Liver (tissue), 9 donors: ENCODE measurements around the gene POLR3G. TPM values are rescaled to one million over a fixed set of nuclear protein-coding genes. Genes with fewer than 3 reads are reported as not detected.
A peak's percentile ranks its signal among the peaks of the same experiment; 100 is the strongest.

ENCODE experiments used
- DNase-seq: peaks from one replicate; pipeline ENCODE4 v3.0.0-alpha.2; 2017; ENCODE audit warnings: low spot score
- H3K27ac ChIP-seq, 2 donors: one replicate each; pipeline ENCODE4 v1.7.0; 2013; ENCODE audit warnings: inconsistent platforms in 2 of 2, low read length in 2 of 2, control low read depth in 1 of 2, low read depth in 1 of 2, mild to moderate bottlenecking in 1 of 2
- H3K27me3 ChIP-seq, 4 donors: one replicate each; pipeline versions ENCODE4 v1.6.1 to v1.7.0; 2013; ENCODE audit warnings: low read length in 3 of 4, inconsistent platforms in 1 of 4, mild to moderate bottlenecking in 1 of 4, moderate library complexity in 1 of 4; ENCODE audit not compliant: control insufficient read depth in 4 of 4, insufficient read depth in 4 of 4
- H3K36me3 ChIP-seq, 4 donors: one replicate each; pipeline versions ENCODE4 v1.6.1 to v1.7.0; 2013; ENCODE audit warnings: low read length in 3 of 4, mild to moderate bottlenecking in 3 of 4, low read depth in 1 of 4, moderate library complexity in 1 of 4; ENCODE audit not compliant: control insufficient read depth in 4 of 4, insufficient read depth in 3 of 4
- H3K4me1 ChIP-seq, 4 donors: one replicate each; pipeline versions ENCODE4 v1.6.1 to v1.7.0; 2013; ENCODE audit warnings: low read length in 3 of 4, mild to moderate bottlenecking in 3 of 4, moderate library complexity in 1 of 4; ENCODE audit not compliant: control insufficient read depth in 4 of 4, insufficient read depth in 4 of 4
- H3K4me3 ChIP-seq, 3 donors: one replicate each; pipeline versions ENCODE4 v1.6.1 to v1.7.0; 2013; ENCODE audit warnings: low read length in 3 of 3, control low read depth in 1 of 3, low read depth in 1 of 3, mild to moderate bottlenecking in 1 of 3
- H3K9ac ChIP-seq, 2 donors: one replicate each; pipeline ENCODE4 v1.7.0; 2013; ENCODE audit warnings: low read length in 2 of 2, mild to moderate bottlenecking in 2 of 2, moderate library complexity in 2 of 2, control low read depth in 1 of 2, low read depth in 1 of 2
- H3K9me3 ChIP-seq, 4 donors: one replicate each; pipeline versions ENCODE4 v1.6.1 to v1.7.0; 2013; ENCODE audit warnings: low read length in 3 of 4; ENCODE audit not compliant: control insufficient read depth in 4 of 4
- ATF3 ChIP-seq: IDR thresholded peaks from 2 replicates; pipeline ENCODE4 v1.6.1; 2016; ENCODE audit warnings: antibody characterized with exemption
- EGR1 ChIP-seq, 2 donors: IDR thresholded peaks; 2 replicates each; pipeline ENCODE4 v1.6.1; 2016 to 2018; ENCODE audit warnings: antibody characterized with exemption in 2 of 2, low read depth in 2 of 2
- FOXA1 ChIP-seq: IDR thresholded peaks from 2 replicates; pipeline ENCODE4 v1.6.1; 2016; ENCODE audit warnings: antibody characterized with exemption
- FOXA2 ChIP-seq: IDR thresholded peaks from 2 replicates; pipeline ENCODE4 v1.6.1; 2016; ENCODE audit warnings: antibody characterized with exemption
- GABPA ChIP-seq, 2 donors: IDR thresholded peaks in 1 of 2; conservative IDR thresholded peaks in 1 of 2; 2 replicates each; pipeline ENCODE4 v1.6.1; 2016; ENCODE audit warnings: antibody characterized with exemption in 2 of 2, mild to moderate bottlenecking in 1 of 2, moderate library complexity in 1 of 2
- HNF4A ChIP-seq, 2 donors: conservative IDR thresholded peaks; 2 replicates each; pipeline ENCODE4 v1.6.1; 2016; ENCODE audit warnings: antibody characterized with exemption in 2 of 2, mild to moderate bottlenecking in 2 of 2
- HNF4G ChIP-seq: IDR thresholded peaks from 2 replicates; pipeline ENCODE4 v1.6.1; 2016; ENCODE audit warnings: antibody characterized with exemption
- JUND ChIP-seq, 2 donors: IDR thresholded peaks; 2 replicates each; pipeline ENCODE4 v1.6.1; 2016; ENCODE audit warnings: antibody characterized with exemption in 2 of 2
- MAX ChIP-seq: IDR thresholded peaks from 2 replicates; pipeline ENCODE4 v1.6.1; 2016; ENCODE audit warnings: antibody characterized with exemption
- NR2F2 ChIP-seq: IDR thresholded peaks from 2 replicates; pipeline ENCODE4 v1.6.1; 2016; ENCODE audit warnings: antibody characterized with exemption
- RAD21 ChIP-seq, 2 donors: IDR thresholded peaks; 2 replicates each; pipeline ENCODE4 v1.6.1; 2016; ENCODE audit warnings: antibody characterized with exemption in 2 of 2, mild to moderate bottlenecking in 2 of 2
- RXRA ChIP-seq, 2 donors: IDR thresholded peaks; 2 replicates each; pipeline ENCODE4 v1.6.1; 2017 to 2018; ENCODE audit warnings: antibody characterized with exemption in 2 of 2, mild to moderate bottlenecking in 1 of 2
- SP1 ChIP-seq: IDR thresholded peaks from 2 replicates; pipeline ENCODE4 v1.6.1; 2018; ENCODE audit warnings: antibody characterized with exemption, mild to moderate bottlenecking
- TAF1 ChIP-seq: conservative IDR thresholded peaks from 2 replicates; pipeline ENCODE4 v1.6.1; 2016; ENCODE audit warnings: antibody characterized with exemption, mild to moderate bottlenecking
- YY1 ChIP-seq: IDR thresholded peaks from 2 replicates; pipeline ENCODE4 v1.6.1; 2016; ENCODE audit warnings: antibody characterized with exemption, mild to moderate bottlenecking
- ZBTB33 ChIP-seq: IDR thresholded peaks from 2 replicates; pipeline ENCODE4 v1.6.1; 2016; ENCODE audit warnings: antibody characterized with exemption
- WGBS: extraction: QIAGEN DNeasy Blood & Tissue Kit; methylation state at CpG from one replicate; pipeline ENCODE4 v1.1.7; 2013; 5-methylcytosine and 5-hydroxymethylcytosine counted together
- polyA plus RNA-seq, 2 donors: library from polyadenylated mRNA; stranded (reverse) in 1 of 2; unstranded in 1 of 2; fragments of 200-250 nt in 1 of 2; fragments of >200 nt in 1 of 2; fragmentation: Nextera tagmentation in 1 of 2; extraction: Ambion mirVana in 1 of 2; gene quantifications; one replicate each; pipeline versions ENCODE4 v1.2.1 to v1.2.3, GENCODE V29; 2013 to 2015
- total RNA-seq, 2 donors: library from RNA; depleted of rRNA; stranded (reverse); fragments of >200 nt; gene quantifications; one replicate each; pipeline ENCODE4 v1.2.3, GENCODE V29; 2014
- TF ChIP-seq, protein P1 (sequence below): IDR thresholded peaks from 2 replicates; pipeline ENCODE4 v1.6.1; 2016; ENCODE audit warnings: antibody characterized with exemption, mild to moderate bottlenecking
- TF ChIP-seq, protein P2 (sequence below): fragments of 150-350 bp; IDR thresholded peaks from 2 replicates; pipeline ENCODE4 v1.5.1; 2017; ENCODE audit warnings: improper control_type of control experiment, low read depth, low read length; ENCODE audit not compliant: missing input control
- donor health status: healthy.
- donor health status: healthy.
- donor health status: healthy.
- donor health status: healthy.
- donor health status: healthy.

POLR3G gene
- total and polyA plus RNA-seq, 4 donors = 0.75 to 2.8 (median 1.2) TPM

- Histone ChIP-seq H3K4me3 (no peak overlapping the region), H3K9ac (no peak overlapping the region), H3K9me3 (no peaks in the 10 kb centered on the region), H3K4me1 (peaks cover 0 to 13% (median 8%) of the 10 kb centered on the region in 4 donors), H3K27me3 (no peaks in the 10 kb centered on the region), H3K27ac (no peak overlapping the region), H3K36me3 (no peaks in the 10 kb centered on the region)
- no peak for DNase-seq
- 19% methylated on average over 1 of the region's 1 CpG for WGBS
- TF ChIP-seq GABPA (IDR thresholded peaks at IDR 0.05 in 1 of 2, conservative IDR thresholded peaks at IDR 0.05 in 1 of 2) = no peak
- TF ChIP-seq HNF4A (conservative IDR thresholded peaks at IDR 0.05) = peak in 1 of 2 donors; percentile 6
- no peak for TF ChIP-seq ATF3
- peak; percentile 55 for TF ChIP-seq NR2F2
- TF ChIP-seq MAX = no peak
- no peak for TF ChIP-seq ZBTB33
- TF ChIP-seq RAD21 (IDR thresholded peaks at IDR 0.05) = peak in 1 of 2 donors; percentile 33
- TF ChIP-seq, protein P1, sequence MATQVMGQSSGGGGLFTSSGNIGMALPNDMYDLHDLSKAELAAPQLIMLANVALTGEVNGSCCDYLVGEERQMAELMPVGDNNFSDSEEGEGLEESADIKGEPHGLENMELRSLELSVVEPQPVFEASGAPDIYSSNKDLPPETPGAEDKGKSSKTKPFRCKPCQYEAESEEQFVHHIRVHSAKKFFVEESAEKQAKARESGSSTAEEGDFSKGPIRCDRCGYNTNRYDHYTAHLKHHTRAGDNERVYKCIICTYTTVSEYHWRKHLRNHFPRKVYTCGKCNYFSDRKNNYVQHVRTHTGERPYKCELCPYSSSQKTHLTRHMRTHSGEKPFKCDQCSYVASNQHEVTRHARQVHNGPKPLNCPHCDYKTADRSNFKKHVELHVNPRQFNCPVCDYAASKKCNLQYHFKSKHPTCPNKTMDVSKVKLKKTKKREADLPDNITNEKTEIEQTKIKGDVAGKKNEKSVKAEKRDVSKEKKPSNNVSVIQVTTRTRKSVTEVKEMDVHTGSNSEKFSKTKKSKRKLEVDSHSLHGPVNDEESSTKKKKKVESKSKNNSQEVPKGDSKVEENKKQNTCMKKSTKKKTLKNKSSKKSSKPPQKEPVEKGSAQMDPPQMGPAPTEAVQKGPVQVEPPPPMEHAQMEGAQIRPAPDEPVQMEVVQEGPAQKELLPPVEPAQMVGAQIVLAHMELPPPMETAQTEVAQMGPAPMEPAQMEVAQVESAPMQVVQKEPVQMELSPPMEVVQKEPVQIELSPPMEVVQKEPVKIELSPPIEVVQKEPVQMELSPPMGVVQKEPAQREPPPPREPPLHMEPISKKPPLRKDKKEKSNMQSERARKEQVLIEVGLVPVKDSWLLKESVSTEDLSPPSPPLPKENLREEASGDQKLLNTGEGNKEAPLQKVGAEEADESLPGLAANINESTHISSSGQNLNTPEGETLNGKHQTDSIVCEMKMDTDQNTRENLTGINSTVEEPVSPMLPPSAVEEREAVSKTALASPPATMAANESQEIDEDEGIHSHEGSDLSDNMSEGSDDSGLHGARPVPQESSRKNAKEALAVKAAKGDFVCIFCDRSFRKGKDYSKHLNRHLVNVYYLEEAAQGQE = no peak
- no peak for TF ChIP-seq EGR1 (IDR thresholded peaks at IDR 0.05; ENCODE audit: low read depth in 2 of 2)
- TF ChIP-seq, protein P2, sequence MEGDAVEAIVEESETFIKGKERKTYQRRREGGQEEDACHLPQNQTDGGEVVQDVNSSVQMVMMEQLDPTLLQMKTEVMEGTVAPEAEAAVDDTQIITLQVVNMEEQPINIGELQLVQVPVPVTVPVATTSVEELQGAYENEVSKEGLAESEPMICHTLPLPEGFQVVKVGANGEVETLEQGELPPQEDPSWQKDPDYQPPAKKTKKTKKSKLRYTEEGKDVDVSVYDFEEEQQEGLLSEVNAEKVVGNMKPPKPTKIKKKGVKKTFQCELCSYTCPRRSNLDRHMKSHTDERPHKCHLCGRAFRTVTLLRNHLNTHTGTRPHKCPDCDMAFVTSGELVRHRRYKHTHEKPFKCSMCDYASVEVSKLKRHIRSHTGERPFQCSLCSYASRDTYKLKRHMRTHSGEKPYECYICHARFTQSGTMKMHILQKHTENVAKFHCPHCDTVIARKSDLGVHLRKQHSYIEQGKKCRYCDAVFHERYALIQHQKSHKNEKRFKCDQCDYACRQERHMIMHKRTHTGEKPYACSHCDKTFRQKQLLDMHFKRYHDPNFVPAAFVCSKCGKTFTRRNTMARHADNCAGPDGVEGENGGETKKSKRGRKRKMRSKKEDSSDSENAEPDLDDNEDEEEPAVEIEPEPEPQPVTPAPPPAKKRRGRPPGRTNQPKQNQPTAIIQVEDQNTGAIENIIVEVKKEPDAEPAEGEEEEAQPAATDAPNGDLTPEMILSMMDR = no peak
Observed at GRCh38 chr5:90438100-90438499, 36.6 kb upstream of the POLR3G start.

DNA sequence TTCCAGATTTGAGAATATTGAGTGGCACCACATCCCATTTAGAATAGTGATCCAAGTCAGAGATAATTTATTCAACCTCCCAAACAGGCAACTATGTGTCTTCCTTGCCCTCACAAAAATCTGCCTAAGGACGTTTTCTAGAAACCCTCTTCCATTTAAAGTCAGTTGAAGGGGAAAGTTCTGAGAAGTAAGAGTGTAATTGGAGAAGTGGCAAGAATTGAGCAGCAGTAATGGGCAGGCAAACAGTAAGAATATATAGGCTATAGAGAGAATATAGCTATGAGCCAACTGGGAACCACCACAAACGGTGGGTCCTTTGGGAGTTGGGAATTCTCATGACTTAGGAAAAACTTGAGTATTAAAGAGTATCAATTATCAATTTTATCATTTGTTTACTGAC lies 34.0 kb upstream of the POLR3G start:
- no peak for DNase-seq
- Histone ChIP-seq H3K9ac (no peak overlapping the region), H3K4me3 (no peak overlapping the region), H3K36me3 (no peaks in the 10 kb centered on the region), H3K9me3 (no peaks in the 10 kb centered on the region), H3K27me3 (no peaks in the 10 kb centered on the region), H3K27ac (no peak overlapping the region), H3K4me1 (peaks cover 0 to 13% (median 8%) of the 10 kb centered on the region in 4 donors)
- 71% methylated on average over 2 of the region's 2 CpGs for WGBS
- TF ChIP-seq HNF4A (conservative IDR thresholded peaks at IDR 0.05) = no peak
- no peak for TF ChIP-seq FOXA1
- no peak for TF ChIP-seq ATF3
- no peak for TF ChIP-seq SP1
- TF ChIP-seq, protein P1 = no peak
- no peak for TF ChIP-seq HNF4G
- no peak for TF ChIP-seq ZBTB33
- no peak for TF ChIP-seq EGR1 (IDR thresholded peaks at IDR 0.05; ENCODE audit: low read depth in 2 of 2)
- no peak for TF ChIP-seq RAD21 (IDR thresholded peaks at IDR 0.05)
- no peak for TF ChIP-seq YY1
- TF ChIP-seq FOXA2 = no peak
- no peak for TF ChIP-seq NR2F2
- no peak for TF ChIP-seq RXRA (IDR thresholded peaks at IDR 0.05)
- no peak for TF ChIP-seq MAX
- no peak for TF ChIP-seq TAF1
- TF ChIP-seq JUND (IDR thresholded peaks at IDR 0.05) = no peak
